Activated T-cell treated with anti-CD3 and anti-CD28 coated beads for 48 hours (primary cell): ENCODE data around the gene DERA.
"Not testable (repeated sequence)": the region's sequence is repeated elsewhere in the genome, so short reads cannot be mapped to it uniquely, and the experiment has no call there.

Experiments used
- DNase-seq: peaks from one replicate; pipeline ENCODE4 v3.0.0-alpha.2; 2020; ENCODE audit warnings: low read depth

DERA gene

GRCh38 chr12:15963271-15963670, 52.1 kb downstream of the DERA start:
- no peak for DNase-seq

DNA sequence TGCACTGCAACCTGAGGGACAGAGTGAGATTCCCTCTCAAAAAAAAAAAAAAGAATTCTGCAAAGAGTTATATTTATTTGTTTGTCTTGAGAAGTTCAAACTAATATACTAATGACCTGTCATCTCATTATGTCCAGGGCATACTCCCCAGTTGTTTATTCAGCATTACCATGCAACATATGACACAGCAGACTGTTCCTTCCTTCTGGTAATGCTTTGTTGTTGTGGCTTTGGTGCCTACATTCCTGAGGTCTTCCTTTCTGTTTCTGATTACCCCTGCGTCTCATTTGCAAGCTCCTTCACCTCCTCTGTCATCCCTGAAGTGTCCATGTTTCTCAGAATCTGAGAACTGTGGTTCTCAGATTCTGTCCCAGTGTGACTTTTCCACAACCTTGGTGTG, 55.3 kb downstream of the DERA start:
- DNase-seq, result no peak

DNA sequence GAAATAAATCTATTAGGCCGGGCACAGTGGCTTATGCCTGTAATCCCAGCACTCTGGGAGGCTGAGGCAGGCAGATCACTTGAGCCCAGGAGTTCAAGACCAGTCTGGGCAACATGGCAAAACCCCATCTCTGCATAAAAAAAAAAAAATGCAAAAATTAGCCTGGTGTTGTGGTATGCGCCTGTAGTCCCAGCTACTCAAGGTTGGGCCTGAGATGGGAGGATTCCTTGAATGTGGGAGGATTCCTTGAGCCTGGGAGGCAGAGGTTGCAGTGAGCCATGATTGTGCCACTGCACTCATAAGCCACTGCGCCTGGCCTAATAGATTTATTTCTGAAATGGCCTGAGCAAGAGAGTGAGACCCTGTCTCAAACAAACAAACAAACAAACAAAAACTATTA, 55.9 kb downstream of the DERA start:
- not testable (repeated sequence) for DNase-seq

DNA sequence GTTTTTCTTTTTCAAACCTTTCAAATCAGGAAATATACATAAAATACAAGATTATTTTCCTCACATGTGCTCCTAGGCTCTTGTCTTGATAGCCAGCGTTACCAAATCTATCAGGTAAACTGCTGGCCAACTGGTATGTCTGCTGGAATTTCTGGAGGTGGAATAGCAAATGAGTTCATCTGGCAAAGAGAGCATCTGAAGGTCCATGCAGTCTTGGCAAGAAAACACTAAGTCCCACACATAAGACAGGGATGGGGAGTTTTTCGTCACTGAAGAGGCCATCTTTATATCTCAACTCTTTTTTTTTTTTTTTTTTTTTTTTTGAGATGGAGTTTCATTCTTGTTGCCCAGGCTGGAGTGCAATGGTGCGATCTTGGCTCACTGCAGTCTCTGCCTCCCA, 60.1 kb downstream of the DERA start:
- DNase-seq, result no peak

GRCh38 chr12:15972894-15973293, 61.8 kb downstream of the DERA start:
- no peak for DNase-seq

GRCh38 chr12:15977999-15978951, 67.1 kb downstream of the DERA start:
- no peak for DNase-seq

DNA sequence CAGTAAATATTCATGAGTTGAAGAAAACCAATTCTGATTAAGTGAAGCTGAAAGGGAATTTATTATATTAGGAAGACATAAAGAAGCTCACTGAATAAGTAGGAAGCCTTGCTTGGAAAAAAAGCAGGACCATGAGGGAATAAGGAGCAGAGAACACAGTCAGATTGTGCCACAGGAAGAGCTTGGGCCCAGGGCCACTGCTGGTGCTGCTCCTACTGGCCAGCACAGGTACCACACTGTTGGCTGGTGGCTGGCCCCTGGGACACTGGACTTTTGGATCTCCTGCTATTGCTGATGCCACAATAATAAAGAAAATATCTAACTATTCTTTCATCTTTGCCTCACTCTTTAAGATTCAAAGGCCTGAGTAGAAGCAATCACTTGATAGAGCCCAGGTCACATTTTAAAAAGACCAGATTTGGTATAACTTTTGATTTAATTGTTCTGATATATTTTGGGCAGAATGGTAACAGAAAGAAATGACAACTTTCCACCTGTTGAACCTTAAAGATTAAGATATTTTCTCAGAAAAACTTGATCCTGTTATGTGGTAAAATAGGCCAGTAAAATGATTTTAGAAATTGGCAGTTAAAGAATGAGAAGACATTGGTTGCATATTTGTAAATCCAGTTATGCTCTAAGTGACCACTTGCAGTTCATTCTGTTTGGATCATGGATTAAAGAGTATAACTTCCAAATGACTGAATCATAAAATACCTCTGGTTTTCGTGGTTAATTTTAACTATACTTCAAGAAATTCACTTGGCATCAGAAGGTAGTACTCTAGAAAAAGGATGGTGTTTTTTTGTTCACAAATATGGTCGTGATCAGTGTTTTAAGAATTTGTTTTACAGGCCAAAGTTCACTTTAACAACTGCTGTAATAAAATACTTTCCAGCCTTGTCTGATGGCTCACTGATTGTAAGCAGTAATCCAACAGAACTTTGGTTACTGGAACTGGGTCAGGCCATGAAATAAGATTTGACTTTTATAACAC, 68.3 kb downstream of the DERA start:
- no peak for DNase-seq

DNA sequence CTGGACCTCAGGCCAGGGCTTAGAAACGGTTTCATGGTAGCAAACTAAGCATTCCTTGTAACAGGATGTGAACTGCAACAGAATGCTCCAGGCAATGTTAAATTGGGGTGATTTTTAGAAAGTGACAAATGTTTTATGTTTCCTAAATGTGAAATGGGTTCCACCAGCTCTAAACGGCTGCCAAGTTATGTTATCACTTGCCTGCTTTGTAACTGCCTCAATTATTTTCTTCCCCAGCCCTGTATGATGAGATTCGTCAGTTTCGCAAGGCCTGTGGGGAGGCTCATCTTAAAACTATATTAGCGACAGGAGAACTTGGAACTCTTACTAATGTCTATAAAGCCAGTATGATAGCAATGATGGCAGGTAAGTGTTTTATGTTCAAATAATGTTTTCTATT, 70.9 kb downstream of the DERA start:
- DNase-seq, result no peak

GRCh38 chr12:15982471-15982870, 71.3 kb downstream of the DERA start:
- no peak for DNase-seq

DNA sequence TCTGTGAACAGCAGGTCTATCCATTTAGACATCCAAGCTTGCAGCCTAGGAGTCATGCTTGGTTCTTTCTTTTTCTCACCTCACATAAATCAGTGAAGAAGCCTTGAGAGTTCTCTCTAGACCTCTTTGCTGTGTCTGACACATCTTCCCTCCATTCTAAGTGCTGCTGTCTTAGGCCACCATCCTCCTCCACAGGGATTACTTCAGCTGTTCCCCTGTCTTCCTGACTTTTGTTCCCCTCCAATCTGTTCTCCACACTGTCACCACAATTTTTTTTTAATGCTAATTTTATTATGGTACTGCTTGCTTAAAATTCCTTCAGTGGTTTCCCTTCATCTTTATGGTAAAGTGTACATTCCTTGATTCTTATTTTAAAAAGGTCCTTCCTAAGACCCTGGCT, 71.8 kb downstream of the DERA start:
- no peak for DNase-seq

DNA sequence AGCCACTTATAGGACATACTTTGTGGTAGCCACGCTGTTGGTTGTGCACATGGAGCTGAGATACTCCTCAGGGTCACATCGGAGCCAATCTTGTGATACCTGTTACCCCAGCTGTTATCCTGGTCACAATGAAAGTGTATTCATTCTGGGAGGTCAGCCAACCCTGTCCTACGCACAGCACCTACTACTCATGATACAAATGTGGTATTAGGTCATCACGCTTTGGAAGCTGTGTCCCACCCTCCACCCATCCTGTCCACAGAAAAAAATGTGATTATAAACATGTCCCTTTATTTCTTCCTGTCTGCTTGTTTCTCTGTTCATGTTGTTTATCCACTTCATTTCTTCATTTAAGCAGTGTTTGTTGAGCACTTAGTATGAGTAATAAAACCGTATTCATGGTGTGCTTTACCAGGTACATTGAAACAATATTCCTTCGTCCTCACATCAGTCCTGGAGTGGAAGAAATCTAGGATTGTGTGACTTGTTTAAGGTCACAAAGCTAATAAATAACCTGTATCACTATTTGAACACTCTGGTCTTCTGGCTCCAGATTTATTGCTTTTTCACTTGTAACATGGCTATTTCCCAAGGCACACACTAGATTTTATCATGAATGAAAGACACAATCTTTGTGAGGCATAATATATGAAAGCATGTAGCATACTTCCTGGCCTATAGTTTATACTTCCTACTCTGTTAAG, 73.1 kb downstream of the DERA start:
- DNase-seq, result no peak

- no peak for DNase-seq
These were observed 73.8 kb downstream of the DERA start for GRCh38 chr12:15984963-15985362.

GRCh38 chr12:15987696-15988095, 76.6 kb downstream of the DERA start:
- no peak for DNase-seq

GRCh38 chr12:15988983-15989755, 78.0 kb downstream of the DERA start:
- DNase-seq, result no peak

DNA sequence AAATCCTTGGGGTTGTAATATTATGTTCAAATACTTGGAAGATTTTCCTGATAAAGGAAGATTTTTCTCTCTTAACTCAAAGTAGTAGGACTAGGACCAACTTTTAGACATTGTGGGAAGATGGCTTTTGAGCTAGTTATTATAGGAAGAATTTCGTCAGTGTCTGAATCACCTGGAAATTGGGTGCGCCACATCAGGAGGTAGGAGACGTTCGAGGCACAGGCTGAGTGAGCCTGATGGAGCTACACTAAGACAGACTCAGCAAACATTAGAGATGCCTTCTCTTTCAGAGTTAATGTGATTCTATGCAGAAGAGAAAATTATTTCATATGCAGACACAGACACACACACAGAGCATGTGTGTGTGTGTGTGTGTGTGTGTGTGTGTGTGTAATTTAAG, 84.7 kb downstream of the DERA start:
- no peak for DNase-seq

DNA sequence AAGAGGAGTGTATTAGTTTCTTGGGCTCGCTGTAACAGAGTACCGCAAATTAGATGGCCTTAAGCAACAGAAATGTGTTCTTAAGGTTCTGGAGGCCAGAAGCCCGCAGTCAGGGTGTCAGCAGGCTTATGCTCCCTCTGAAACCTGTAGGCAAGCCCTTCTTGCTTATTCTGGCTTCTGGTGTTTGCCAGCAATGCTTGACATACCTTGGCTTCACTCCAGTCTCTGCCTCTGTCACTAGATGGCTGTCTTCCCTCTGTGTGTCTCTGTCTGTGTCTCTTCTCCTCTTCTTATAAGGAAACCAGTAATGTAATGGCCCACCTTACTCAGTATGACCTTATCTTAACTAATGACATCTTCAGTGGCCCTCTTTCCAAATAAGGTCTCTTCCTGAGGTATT, 85.1 kb downstream of the DERA start:
- DNase-seq, result no peak

GRCh38 chr12:15996948-15997347, 85.8 kb downstream of the DERA start:
- no peak for DNase-seq

DNA sequence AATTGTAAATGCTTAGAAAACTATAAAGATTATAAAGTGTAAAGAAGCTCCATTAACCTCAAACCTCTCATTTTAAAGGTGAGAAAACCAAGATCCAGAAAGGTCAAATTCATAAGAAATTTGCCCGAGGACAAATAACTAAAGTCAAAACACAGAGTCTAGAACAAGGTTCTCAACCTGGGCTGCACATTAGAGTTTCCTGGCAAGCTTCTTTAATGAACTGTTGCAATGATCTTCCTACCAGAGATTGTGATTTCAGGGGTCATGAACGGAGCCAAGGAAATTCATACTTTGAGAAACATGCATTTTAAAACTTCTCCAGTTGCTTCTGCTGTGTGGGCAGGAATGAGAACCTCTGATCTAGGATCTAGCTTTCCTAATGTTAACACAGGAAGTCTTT, 86.8 kb downstream of the DERA start:
- DNase-seq, result no peak

DNA sequence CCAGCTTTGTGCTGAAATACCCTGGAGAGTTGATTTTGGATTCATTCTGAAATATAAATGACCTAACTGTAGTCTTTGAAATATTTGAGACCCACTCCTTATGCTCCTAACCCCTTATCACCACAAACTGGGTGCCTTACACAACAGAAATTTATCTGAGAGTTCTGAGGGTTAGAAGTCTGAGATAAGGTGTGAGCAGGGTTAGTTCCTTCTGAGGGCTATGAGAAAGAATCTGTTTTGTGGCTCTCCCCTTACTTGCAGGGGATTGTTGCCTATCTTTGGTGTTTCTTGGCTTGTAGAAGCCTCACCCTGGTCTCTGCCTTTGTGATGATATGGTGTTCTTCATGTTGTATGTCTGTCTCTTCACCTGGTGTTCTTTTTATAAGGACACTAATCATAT, 91.7 kb downstream of the DERA start:
- no peak for DNase-seq

DNA sequence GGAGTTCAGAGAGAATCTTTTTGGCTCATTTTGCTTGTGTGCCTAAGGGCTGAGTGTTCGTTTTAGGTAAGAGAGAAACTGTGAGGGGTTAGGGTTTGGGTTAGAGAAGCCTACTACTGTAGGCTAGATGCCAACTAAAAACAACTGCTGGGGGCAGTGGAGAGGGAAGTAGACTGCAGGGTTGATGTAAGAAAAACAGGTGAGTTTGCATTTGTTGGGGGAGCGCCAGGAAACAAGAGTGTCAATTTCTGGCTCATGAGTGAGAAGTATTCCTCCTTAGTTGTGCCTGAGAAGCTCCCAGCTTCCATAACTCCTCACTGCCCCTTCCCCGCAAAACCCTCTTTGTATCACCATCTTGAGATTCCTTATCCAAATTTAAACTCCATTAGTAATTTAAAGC, 92.3 kb downstream of the DERA start:
- DNase-seq, result no peak

DNA sequence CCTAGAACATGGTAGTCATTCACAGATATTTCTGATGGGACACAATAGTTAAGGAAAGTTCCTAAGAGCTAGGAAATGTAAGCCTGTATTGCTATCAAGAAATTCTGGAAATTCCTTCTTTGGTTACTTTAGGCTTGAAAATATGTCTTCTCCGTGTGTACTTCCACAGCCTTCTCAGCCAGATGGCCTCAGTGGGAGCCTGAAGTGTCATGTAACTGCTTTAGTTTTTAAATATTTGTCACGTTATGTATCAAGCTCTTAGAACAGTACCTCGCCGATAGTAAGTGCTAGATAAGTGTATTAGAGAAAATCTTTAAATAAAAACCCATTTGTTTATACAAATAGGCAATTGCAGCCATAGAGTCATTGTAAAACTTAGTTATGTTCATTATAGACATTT, 95.6 kb downstream of the DERA start:
- DNase-seq, result no peak
